Bronchial epithelial cell (primary cell): ENCODE results near the gene FAM149B1. TPM values are rescaled to one million over a fixed set of nuclear protein-coding genes. Genes with fewer than 3 reads are reported as not detected.
A peak's percentile ranks its signal among the peaks of the same experiment; 100 is the strongest.

Source experiments
- DNase-seq: peaks from one replicate; pipeline ENCODE4 v3.0.0-alpha.2; 2010; ENCODE audit warnings: low read depth
- FAIRE-seq: peaks from 2 replicates; lab custom pipeline; 2011; peaks lifted over from hg19 to GRCh38; lab: Jason Lieb, UNC
- H3K27me3 ChIP-seq: 2 replicates; pipeline ENCODE4 v1.5.1; 2011; ENCODE audit warnings: low read length; ENCODE audit not compliant: control insufficient read depth, insufficient read depth
- H3K36me3 ChIP-seq: 2 replicates; pipeline ENCODE4 v1.5.1; 2011; ENCODE audit warnings: low read length; ENCODE audit not compliant: control insufficient read depth, insufficient read depth
- H3K4me3 ChIP-seq: 2 replicates; pipeline ENCODE4 v1.5.1; 2011; ENCODE audit warnings: mild to moderate bottlenecking, low read depth, low read length, control low read depth
- CTCF ChIP-seq: IDR thresholded peaks from 2 replicates; pipeline ENCODE4 v1.5.1; 2011; ENCODE audit warnings: mild to moderate bottlenecking, moderate library complexity, low read length, control low read depth, inconsistent platforms; ENCODE audit not compliant: insufficient read depth, severe bottlenecking
- total RNA-seq: library from RNA; depleted of rRNA; stranded (reverse); fragments of >200 nt; gene quantifications from 2 replicates; pipeline ENCODE4 v1.2.1, GENCODE V29; 2014

The FAM149B1 gene
- total RNA-seq: 17.6 and 24.3 TPM in 2 replicates

- Histone ChIP-seq H3K27me3 (no peaks in the 10 kb centered on the region), H3K36me3 (peaks cover under 1% of the 10 kb centered on the region), H3K4me3 (peak within 1 kb of the TSS; percentile 82)
- DNase-seq (peak; percentile 86), FAIRE-seq (no peak)
- no peak for TF ChIP-seq CTCF
Measured at GRCh38 chr10:73167783-73168464, at the start of gene FAM149B1, which contains the start of gene ECD. TSS of gene FAM149B1 (plus strand) at chr10:73168119. CDS start at chr10:73168340, 221 bp downstream. TSS of gene ECD (minus strand) at chr10:73168008. CDS start at chr10:73163937, 4,071 bp downstream.

GRCh38 chr10:73119457-73119856, 48.5 kb upstream of the FAM149B1 start:
- Histone ChIP-seq H3K4me3 (no peak overlapping the region), H3K27me3 (no peaks in the 10 kb centered on the region), H3K36me3 (no peaks in the 10 kb centered on the region)
- no peak for TF ChIP-seq CTCF
- no peak for FAIRE-seq
- DNase-seq: no peak

GRCh38 chr10:73119952-73120351, 48.0 kb upstream of the FAM149B1 start:
- Histone ChIP-seq H3K4me3 (no peak overlapping the region), H3K27me3 (no peaks in the 10 kb centered on the region), H3K36me3 (no peaks in the 10 kb centered on the region)
- FAIRE-seq: no peak
- no peak for TF ChIP-seq CTCF
- no peak for DNase-seq

- Histone ChIP-seq H3K4me3 (no peak overlapping the region), H3K36me3 (peaks cover 5% of the 10 kb centered on the region), H3K27me3 (no peaks in the 10 kb centered on the region)
- DNase-seq: no peak
- no peak for TF ChIP-seq CTCF
- FAIRE-seq: no peak
Measured at GRCh38 chr10:73126343-73126742, 41.6 kb upstream of the FAM149B1 start.

GRCh38 chr10:73131301-73131700, 36.6 kb upstream of the FAM149B1 start:
- Histone ChIP-seq H3K36me3 (peaks cover 7% of the 10 kb centered on the region), H3K4me3 (no peak overlapping the region), H3K27me3 (no peaks in the 10 kb centered on the region)
- no peak for TF ChIP-seq CTCF
- FAIRE-seq (no peak), DNase-seq (peak; percentile 83)
